Esophagus muscularis mucosa (tissue), 3 donors: ENCODE results near the gene PARVB.

Source experiments
- POLR2AphosphoS5 ChIP-seq, 2 donors: sonication (generic); formaldehyde crosslinking; IDR thresholded peaks; one replicate each; pipeline ENCODE4 v1.6.1; 2017; ENCODE audit warnings: antibody characterized with exemption in 2 of 2
- TF ChIP-seq, protein P1 (sequence below), 3 experiments: fragments of 200-600 bp in 2 of 3; fragments of 450-650 bp in 1 of 3; sonication (generic) in 2 of 3; IDR thresholded peaks; one replicate each; pipeline ENCODE4 v1.5.1; 2017 to 2019; ENCODE audit warnings: antibody characterized with exemption in 3 of 3, mild to moderate bottlenecking in 2 of 3, moderate library complexity in 1 of 3

DNA sequence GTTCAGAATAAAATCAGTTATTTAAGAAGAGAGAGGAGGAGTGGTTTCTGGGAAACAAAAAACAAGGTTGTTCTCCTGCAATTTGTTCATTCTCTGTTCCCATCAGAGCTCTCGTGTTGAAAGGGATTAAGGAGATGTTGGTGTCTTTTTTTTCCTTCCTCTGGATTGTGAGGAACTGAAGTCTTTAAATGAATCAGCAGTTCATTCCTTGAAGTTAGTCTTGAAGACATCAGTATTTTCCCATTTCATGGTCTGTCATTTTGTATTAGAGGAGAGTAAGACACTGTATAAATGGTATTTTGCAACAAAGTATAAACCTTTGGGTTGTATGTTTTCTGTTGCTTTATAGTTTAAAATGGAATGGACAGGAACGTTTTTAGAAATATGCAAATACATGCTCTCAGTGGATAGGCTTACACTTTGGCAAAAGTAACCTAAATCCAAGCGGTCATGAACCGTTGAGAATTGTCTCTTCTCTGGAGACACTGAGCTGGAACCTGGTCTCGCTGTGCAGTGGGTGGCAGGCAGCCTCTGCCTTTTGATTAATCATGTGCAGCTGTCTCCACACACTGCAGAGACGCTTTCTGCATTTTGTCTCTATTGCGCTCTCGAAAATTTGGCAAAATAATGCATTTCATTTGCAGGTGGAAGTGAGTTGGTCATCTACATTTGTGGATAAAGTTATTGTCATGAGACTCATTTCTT lies 35.8 kb upstream of the PARVB start:
- no peak for TF ChIP-seq POLR2AphosphoS5 (IDR thresholded peaks at IDR 0.05)
- TF ChIP-seq, protein P1, sequence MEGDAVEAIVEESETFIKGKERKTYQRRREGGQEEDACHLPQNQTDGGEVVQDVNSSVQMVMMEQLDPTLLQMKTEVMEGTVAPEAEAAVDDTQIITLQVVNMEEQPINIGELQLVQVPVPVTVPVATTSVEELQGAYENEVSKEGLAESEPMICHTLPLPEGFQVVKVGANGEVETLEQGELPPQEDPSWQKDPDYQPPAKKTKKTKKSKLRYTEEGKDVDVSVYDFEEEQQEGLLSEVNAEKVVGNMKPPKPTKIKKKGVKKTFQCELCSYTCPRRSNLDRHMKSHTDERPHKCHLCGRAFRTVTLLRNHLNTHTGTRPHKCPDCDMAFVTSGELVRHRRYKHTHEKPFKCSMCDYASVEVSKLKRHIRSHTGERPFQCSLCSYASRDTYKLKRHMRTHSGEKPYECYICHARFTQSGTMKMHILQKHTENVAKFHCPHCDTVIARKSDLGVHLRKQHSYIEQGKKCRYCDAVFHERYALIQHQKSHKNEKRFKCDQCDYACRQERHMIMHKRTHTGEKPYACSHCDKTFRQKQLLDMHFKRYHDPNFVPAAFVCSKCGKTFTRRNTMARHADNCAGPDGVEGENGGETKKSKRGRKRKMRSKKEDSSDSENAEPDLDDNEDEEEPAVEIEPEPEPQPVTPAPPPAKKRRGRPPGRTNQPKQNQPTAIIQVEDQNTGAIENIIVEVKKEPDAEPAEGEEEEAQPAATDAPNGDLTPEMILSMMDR (IDR thresholded peaks at IDR 0.05) = no peak
